HCEC 1CT (cell line): ENCODE data around the gene XIRP2.
A peak's percentile ranks its signal among the peaks of the same experiment; 100 is the strongest.

ENCODE experiments used
- DNase-seq: peaks from one replicate; pipeline ENCODE4 v3.0.0-alpha.2; 2017

XIRP2 gene

GRCh38 chr2:166888180-166888579 is at the start of gene XIRP2:
TSS of gene XIRP2 (plus strand) at chr2:166888480. CDS start at chr2:166903483, 15,003 bp downstream.
- DNase-seq, result no peak

GRCh38 chr2:166841152-166841551 is 47.1 kb upstream of the XIRP2 start:
- no peak for DNase-seq

GRCh38 chr2:166841679-166842078 is 46.6 kb upstream of the XIRP2 start:
- DNase-seq, result no peak

- DNase-seq, result no peak
Measured at GRCh38 chr2:166844111-166844510, 44.2 kb upstream of the XIRP2 start.

- DNase-seq, result peak; percentile 35
Measured at GRCh38 chr2:166862468-166863132, 25.7 kb upstream of the XIRP2 start.

GRCh38 chr2:166867874-166868514 is 20.3 kb upstream of the XIRP2 start:
- DNase-seq, result no peak

- DNase-seq, result no peak
Measured at GRCh38 chr2:166870346-166870745, 17.9 kb upstream of the XIRP2 start.

- no peak for DNase-seq
Measured at GRCh38 chr2:166881177-166881576, 7.1 kb upstream of the XIRP2 start.

- DNase-seq, result no peak
Measured at GRCh38 chr2:166882851-166883250, 5.4 kb upstream of the XIRP2 start.

- DNase-seq, result no peak
Measured at GRCh38 chr2:166891727-166892126, 3.4 kb downstream of the XIRP2 start.

- no peak for DNase-seq
Measured at GRCh38 chr2:166892397-166892796, 4.1 kb downstream of the XIRP2 start.

GRCh38 chr2:166895243-166895642 is 7.0 kb downstream of the XIRP2 start:
- DNase-seq, result no peak

GRCh38 chr2:166897666-166898065 is 9.4 kb downstream of the XIRP2 start:
- DNase-seq, result no peak

- no peak for DNase-seq
Measured at GRCh38 chr2:166899676-166900075, 11.4 kb downstream of the XIRP2 start.

- peak; percentile 68 for DNase-seq
Measured at GRCh38 chr2:166900700-166901099, 12.4 kb downstream of the XIRP2 start.

- DNase-seq, result no peak
Measured at GRCh38 chr2:166901336-166901735, 13.1 kb downstream of the XIRP2 start.

GRCh38 chr2:166916987-166917386 is 28.7 kb downstream of the XIRP2 start:
- DNase-seq, result no peak

GRCh38 chr2:166917415-166917814 is 29.1 kb downstream of the XIRP2 start:
- DNase-seq, result no peak

GRCh38 chr2:166921261-166921896 is 33.1 kb downstream of the XIRP2 start:
- no peak for DNase-seq

GRCh38 chr2:166924967-166925366 is 36.7 kb downstream of the XIRP2 start:
- no peak for DNase-seq

- peak; percentile 29 for DNase-seq
Measured at GRCh38 chr2:166926657-166927056, 38.4 kb downstream of the XIRP2 start.

- DNase-seq, result peak; percentile 60
Measured at GRCh38 chr2:166932032-166932431, 43.8 kb downstream of the XIRP2 start.

GRCh38 chr2:166934817-166935216 is 46.5 kb downstream of the XIRP2 start:
- DNase-seq, result no peak

GRCh38 chr2:166942377-166942776 is 54.1 kb downstream of the XIRP2 start:
- DNase-seq, result no peak
